Right atrium auricular region (tissue), 2 donors: ENCODE measurements around the gene CHST10. TPM values are rescaled to one million over a fixed set of nuclear protein-coding genes. Genes with fewer than 3 reads are reported as not detected.
A peak's percentile ranks its signal among the peaks of the same experiment; 100 is the strongest.

Experiments used
- DNase-seq: peaks from one replicate; pipeline ENCODE4 v3.0.0-alpha.2; 2019; ENCODE audit warnings: low spot score
- H3K27ac ChIP-seq, 2 donors: fragments of 200-600 bp; sonication (generic); 1 replicate in 1 of 2; 2 replicates in 1 of 2; pipeline ENCODE4 v1.5.1; 2016 to 2019
- H3K27me3 ChIP-seq, 2 donors: fragments of 200-600 bp; sonication (generic); one replicate each; pipeline versions ENCODE4 v1.5.1 to v1.6.0; 2017 to 2019
- H3K36me3 ChIP-seq: fragments of 200-600 bp; sonication (generic); one replicate; pipeline ENCODE4 v1.5.1; 2016
- H3K4me1 ChIP-seq, 2 donors: fragments of 200-600 bp; sonication (generic); one replicate each; pipeline versions ENCODE4 v1.5.1 to v1.6.0; 2017 to 2019
- H3K4me3 ChIP-seq, 2 donors: fragments of 200-600 bp; sonication (generic); 1 replicate in 1 of 2; 2 replicates in 1 of 2; pipeline ENCODE4 v1.5.1; 2017 to 2019; ENCODE audit warnings: mild to moderate bottlenecking in 1 of 2, moderate library complexity in 1 of 2
- H3K9me3 ChIP-seq, 2 donors: fragments of 200-600 bp; sonication (generic); one replicate each; pipeline ENCODE4 v1.5.1; 2019
- CTCF ChIP-seq, 2 donors: fragments of 200-600 bp; sonication (generic); IDR thresholded peaks; one replicate each; pipeline ENCODE4 v1.5.1; 2019; ENCODE audit warnings: antibody characterized with exemption in 2 of 2
- total RNA-seq, 2 donors: library from RNA; depleted of rRNA; stranded (reverse); fragments of >200 nt; gene quantifications; one replicate each; pipeline ENCODE4 v1.1.0, GENCODE V29; 2016

Gene CHST10
- total RNA-seq, 2 donors from 2014 or later: 12.5 to 16.4 TPM

DNA sequence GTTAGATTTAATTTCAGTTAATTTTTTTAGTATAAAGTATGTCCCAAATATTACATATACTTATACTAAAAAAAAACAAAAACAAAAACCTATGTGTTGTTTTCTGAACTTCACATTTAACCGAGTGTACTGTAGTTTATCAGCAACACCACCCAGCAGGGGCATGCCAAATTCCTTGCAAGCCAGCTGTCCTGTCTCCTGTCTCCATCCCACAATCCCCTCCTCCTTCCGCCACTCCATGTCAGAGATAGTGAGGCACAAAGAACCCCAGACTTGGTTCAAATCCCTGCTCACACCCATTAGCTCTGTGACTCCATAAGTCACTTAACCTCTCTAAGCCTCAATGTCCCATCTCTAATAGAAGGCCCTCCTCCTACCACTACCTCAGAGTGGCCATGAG lies 9.4 kb downstream of the CHST10 start:
- no peaks in the 10 kb centered on the region for H3K9me3 ChIP-seq
- no peak for DNase-seq
- peak overlapping the region; percentile 60 to 66 for H3K27ac ChIP-seq
- H3K36me3 ChIP-seq: peaks cover 24% of the 10 kb centered on the region
- H3K4me3 ChIP-seq: no peak overlapping the region
- peaks cover 0 to 34% of the 10 kb centered on the region in 2 donors for H3K4me1 ChIP-seq
- no peak for TF ChIP-seq CTCF (IDR thresholded peaks at IDR 0.05)
- H3K27me3 ChIP-seq: no peaks in the 10 kb centered on the region

GRCh38 chr2:100407563-100407962 lies 9.9 kb downstream of the CHST10 start:
- H3K27me3 ChIP-seq: no peaks in the 10 kb centered on the region
- no peak for TF ChIP-seq CTCF (IDR thresholded peaks at IDR 0.05)
- H3K36me3 ChIP-seq: peaks cover 26% of the 10 kb centered on the region
- H3K4me1 ChIP-seq: peaks cover 0 to 34% of the 10 kb centered on the region in 2 donors
- no peak for DNase-seq
- H3K4me3 ChIP-seq: no peak overlapping the region
- H3K27ac ChIP-seq: peak overlapping the region; percentile 60 to 66
- no peaks in the 10 kb centered on the region for H3K9me3 ChIP-seq

GRCh38 chr2:100407073-100407472 lies 10.4 kb downstream of the CHST10 start:
- Histone ChIP-seq H3K27ac (peak overlapping the region; percentile 60 to 66), H3K4me1 (peaks cover 0 to 34% of the 10 kb centered on the region in 2 donors), H3K9me3 (no peaks in the 10 kb centered on the region), H3K36me3 (peaks cover 31% of the 10 kb centered on the region), H3K27me3 (no peaks in the 10 kb centered on the region), H3K4me3 (no peak overlapping the region)
- DNase-seq: no peak
- TF ChIP-seq CTCF (IDR thresholded peaks at IDR 0.05): peak in 1 of 2 donors; percentile 13

GRCh38 chr2:100406120-100406508 lies 11.4 kb downstream of the CHST10 start:
- no peak for TF ChIP-seq CTCF (IDR thresholded peaks at IDR 0.05)
- peak overlapping the region in 1 of 2 donors; percentile 66 for H3K27ac ChIP-seq
- no peaks in the 10 kb centered on the region for H3K9me3 ChIP-seq
- DNase-seq: no peak
- no peaks in the 10 kb centered on the region for H3K27me3 ChIP-seq
- peaks cover 0 to 34% of the 10 kb centered on the region in 2 donors for H3K4me1 ChIP-seq
- H3K36me3 ChIP-seq: peaks cover 40% of the 10 kb centered on the region
- H3K4me3 ChIP-seq: no peak overlapping the region

- no peak for DNase-seq
- Histone ChIP-seq H3K4me3 (no peak overlapping the region), H3K27me3 (no peaks in the 10 kb centered on the region), H3K36me3 (peaks cover 43% of the 10 kb centered on the region), H3K4me1 (peaks cover 0 to 34% of the 10 kb centered on the region in 2 donors), H3K27ac (no peak overlapping the region), H3K9me3 (no peaks in the 10 kb centered on the region)
- no peak for TF ChIP-seq CTCF (IDR thresholded peaks at IDR 0.05)
Measured at GRCh38 chr2:100405403-100406119, 11.9 kb downstream of the CHST10 start.

GRCh38 chr2:100404411-100404810 lies 13.1 kb downstream of the CHST10 start:
- no peaks in the 10 kb centered on the region for H3K27me3 ChIP-seq
- no peak for TF ChIP-seq CTCF (IDR thresholded peaks at IDR 0.05)
- H3K9me3 ChIP-seq: no peaks in the 10 kb centered on the region
- DNase-seq: no peak
- peaks cover 43% of the 10 kb centered on the region for H3K36me3 ChIP-seq
- H3K4me1 ChIP-seq: peaks cover 0 to 24% of the 10 kb centered on the region in 2 donors
- H3K27ac ChIP-seq: no peak overlapping the region
- H3K4me3 ChIP-seq: no peak overlapping the region
